Measurements from ENCODE around the gene AFAP1. TPM values are rescaled to one million over a fixed set of nuclear protein-coding genes. Genes with fewer than 3 reads are reported as not detected.
A peak's percentile ranks its signal among the peaks of the same experiment; 100 is the strongest.

The AFAP1 gene
- total RNA-seq, 1 donor from 2014 or later = 29.5 TPM

DNA sequence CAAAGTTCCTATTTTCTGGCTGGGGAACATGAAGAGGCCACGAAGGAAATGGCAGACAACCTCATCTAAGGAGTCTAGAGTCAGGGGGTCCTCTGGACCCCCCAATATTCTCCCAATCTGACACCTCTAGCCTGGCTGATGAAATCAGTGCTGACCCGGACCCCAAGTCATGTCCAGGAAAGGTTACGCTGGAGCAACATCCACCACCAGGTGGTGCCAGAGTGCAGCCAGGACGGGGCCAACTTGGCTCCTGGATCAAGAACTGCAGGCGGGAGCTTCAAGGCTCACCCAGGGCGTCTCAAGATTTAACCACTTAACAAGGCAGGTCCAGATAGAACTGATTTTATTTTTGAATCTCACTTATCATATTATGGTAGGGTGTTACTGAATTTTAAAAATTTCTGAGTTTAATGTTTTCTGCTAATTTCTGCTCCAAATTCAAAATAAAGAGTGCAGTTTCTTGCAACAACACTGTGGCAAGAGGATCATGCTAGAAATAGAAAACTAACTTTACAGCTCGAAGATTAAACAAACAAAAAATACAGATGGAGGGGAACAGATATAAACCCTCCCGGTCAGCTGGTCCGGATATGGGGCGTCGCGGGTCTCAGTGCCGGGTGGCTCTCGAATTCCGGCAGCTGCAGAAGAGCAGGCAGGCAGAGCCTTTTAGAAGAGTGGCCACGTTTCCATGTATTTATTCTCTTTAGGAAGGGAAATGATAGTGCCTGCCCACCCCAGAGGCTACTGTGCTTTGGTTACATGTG is 135.5 kb downstream of the AFAP1 start:
- DNase-seq (ENCODE audit: low spot score) = peak; percentile 87

DNA sequence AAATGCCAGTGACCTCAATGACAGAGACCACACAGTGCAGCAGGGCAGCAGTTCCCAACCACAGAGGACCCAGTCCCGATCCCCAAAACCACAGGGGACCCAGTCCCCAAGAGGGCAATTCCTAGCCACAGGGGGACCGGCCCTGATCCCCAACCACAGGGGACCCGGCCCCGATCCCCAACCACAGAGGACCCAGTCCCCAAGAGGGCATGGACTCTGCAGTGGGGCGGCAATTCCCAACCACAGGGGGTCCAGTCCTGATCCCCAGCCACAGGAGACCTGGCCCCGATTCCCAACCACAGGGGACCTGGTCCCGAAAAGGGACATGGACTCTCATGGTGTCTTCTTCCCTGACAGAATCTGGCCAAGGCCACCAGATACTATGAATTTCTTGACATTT is 136.3 kb downstream of the AFAP1 start:
- no peak for DNase-seq (ENCODE audit: low spot score)

GRCh38 chr4:7802093-7802726 is 137.5 kb downstream of the AFAP1 start:
- DNase-seq (ENCODE audit: low spot score) = peak; percentile 84

- DNase-seq (ENCODE audit: low spot score) = no peak
Observed at GRCh38 chr4:7801641-7802040, 138.0 kb downstream of the AFAP1 start.

GRCh38 chr4:7801001-7801400 is 138.7 kb downstream of the AFAP1 start:
- DNase-seq (ENCODE audit: low spot score) = no peak

DNA sequence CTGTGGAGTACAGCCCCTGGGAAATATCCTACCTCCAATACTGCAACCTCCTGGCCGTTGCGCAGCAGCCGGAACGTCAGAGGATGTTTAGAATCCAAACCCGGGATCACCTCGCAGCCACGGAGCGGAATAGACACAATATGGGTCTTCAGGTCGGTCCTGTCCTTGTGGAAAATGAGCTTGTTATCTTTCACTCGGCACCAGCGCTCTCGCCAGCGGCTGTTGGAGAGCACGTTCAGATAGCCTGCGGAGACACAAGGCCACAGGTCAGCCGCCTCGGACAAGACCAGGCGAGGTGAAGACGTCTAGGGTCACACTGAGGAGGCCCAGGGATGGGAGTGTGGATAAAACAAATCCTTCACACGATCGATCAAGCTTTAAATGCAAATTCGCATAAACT is 139.3 kb downstream of the AFAP1 start:
- no peak for DNase-seq (ENCODE audit: low spot score)

GRCh38 chr4:7799736-7800135 is 139.9 kb downstream of the AFAP1 start:
- DNase-seq (ENCODE audit: low spot score) = no peak

DNA sequence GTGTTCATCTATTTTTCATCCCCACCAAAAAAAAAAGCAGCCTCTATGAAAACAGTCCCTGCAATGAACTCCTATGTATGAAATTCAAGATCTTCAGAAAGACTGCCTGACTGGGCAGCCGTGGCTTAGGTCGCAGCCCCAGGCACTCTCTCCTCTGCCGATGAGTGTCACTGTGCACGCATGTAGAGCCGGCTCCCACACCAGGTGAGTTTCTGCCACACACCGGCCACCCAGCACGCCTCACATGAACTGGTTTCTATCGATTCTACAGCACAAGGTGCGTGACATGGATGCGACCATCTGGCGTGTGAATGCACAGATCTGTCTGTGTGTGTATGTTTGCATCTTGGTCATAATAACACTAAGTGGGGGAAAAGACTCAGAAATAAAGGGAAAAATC is 140.4 kb downstream of the AFAP1 start:
- DNase-seq (ENCODE audit: low spot score) = no peak

DNA sequence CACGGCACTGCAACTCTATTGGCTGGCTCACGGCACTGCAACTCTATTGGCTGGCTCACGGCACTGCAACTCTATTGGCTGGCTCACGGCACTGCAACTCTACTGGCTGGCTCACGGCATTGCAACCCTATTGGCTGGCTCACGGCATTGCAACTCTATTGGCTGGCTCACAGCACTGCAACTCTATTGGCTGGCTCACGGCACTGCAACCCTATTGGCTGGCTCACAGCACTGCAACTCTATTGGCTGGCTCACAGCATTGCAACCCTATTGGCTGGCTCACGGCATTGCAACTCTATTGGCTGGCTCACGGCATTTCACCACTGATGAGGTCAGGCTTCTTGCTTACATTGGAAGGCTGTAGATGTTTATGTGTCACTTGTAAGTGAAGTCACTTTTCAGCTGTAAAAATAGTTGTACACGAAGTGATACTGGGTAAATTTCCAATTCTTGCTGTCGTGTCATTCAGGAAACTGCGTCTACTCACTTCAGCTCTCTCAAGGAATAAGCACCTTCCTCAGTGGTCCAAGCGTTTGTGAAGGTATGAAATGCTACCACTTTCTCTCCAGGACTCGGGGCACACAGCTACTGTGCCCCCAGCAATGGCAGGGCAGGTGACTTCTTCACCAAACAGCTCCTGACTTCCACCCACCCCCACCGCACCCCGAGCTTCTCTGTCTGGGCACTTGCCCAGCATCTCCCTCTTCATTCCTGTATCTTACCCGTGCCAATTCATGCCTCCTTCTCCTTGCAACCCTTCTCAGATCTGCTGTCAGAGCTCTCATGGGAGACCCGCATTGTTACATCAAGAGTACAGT is 141.3 kb downstream of the AFAP1 start:
- no peak for DNase-seq (ENCODE audit: low spot score)

DNA sequence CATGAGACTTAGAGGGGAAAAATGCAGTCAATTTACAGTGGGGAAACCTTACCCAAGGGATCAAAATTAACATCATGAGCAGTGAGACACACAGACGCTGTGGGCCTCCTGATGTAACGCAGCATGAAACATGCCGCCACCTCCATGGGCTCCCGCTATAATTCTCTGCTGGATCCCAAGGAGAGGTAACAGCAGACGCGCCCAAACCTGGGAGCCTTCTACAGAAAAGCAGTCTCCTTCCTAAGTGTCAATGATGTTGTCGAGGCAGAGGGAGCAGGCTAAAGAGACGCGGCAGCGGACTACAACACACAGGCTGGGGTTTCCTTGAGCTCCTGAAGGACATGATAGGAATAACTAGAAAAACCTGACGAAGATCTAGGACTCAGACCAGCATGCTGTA is 142.3 kb downstream of the AFAP1 start:
- DNase-seq (ENCODE audit: low spot score) = no peak

- no peak for DNase-seq (ENCODE audit: low spot score)
Observed at GRCh38 chr4:7795983-7796382, 143.7 kb downstream of the AFAP1 start.

GRCh38 chr4:7793186-7793585 is 146.5 kb downstream of the AFAP1 start:
- no peak for DNase-seq (ENCODE audit: low spot score)

DNA sequence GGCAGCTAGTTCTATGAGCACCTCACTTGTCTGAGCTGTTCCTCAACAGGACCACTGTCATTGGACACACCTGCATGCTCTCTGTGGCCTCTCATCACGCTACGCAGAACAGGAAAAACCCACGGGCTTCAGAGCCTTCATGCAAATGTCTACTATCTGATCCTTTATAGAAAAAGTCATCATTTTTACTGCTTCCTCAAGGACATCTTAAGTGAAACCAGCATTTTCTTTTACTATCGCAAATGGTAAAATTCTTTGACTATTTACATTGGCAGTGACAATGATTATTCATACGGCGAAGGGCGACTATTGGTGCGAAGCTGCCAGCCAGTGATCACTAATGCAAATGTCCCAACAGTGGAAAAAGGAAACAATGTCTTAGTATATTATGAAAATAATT is 147.0 kb downstream of the AFAP1 start:
- no peak for DNase-seq (ENCODE audit: low spot score)

- no peak for DNase-seq (ENCODE audit: low spot score)
Observed at GRCh38 chr4:7790999-7791398, 148.7 kb downstream of the AFAP1 start.

DNA sequence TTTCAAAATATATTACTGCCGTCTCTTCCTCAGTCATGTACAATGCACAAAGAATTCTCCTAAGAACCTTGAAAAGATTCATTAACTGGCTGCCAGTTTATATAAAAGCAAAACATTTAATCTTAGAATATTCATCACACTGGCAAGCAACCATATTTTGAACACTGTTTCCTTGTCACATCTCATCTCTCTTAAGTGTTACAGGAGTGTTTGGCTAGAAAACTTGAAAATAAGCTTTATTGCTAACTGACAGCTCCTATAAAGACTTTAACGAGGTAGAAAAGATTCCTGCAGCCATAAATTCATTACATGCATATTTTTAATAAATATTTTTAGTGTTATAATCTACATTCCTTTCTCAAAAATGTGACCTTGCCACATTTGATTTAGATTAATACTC is 149.6 kb downstream of the AFAP1 start:
- no peak for DNase-seq (ENCODE audit: low spot score)

DNA sequence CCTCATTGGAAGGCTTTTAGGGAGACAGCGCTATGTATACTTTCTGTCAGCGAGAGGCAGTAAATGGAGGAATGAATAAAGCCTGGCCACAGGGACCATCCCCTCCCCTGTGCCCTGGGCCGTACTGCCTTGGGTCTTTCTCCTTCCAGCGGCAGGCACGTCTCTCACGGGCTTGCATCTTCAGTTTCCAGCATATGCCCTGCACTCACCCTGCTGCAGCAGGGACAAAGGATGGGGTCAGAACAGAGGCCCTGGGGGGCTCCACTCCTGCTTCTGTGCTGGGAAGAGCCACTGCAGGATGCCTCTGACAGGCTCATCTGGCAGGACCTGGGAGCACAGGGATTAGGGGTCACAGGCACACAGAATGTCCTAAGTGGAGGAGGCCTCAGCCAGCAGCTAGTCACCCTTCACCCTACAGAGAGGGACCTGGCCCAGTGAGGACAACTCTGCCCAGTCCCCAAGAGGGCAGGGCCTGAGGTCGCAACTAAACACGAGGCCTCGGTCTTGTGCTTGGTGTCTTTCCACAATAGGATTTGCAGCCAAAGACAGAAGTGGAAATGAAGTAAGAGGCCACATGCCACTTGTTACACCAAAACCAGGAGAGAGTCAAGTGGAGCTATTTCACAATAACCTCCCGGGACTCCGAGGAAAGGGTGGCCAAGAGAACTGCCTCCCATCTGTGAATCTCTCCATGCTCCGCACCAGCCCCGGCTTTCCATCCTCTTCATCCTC is 150.8 kb downstream of the AFAP1 start:
- DNase-seq (ENCODE audit: low spot score) = no peak

DNA sequence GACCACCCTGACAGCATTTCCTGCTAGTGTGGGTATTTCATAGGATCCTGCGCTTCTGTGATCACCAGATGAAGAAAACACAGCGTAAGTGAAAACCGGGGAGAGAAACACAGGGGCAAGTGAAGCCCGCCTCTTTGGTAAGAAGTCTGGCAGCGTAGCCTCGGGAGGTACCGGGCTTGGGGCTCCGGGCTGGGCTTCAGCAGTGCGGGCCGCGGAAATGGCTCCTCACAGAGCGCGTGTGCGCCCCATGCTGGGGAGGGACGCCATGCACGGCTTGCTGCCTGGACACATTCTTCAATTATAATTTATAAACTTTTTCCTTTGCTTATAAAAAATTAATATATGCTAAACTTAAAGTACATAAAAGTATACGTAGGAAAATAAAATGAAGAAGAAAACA is 151.5 kb downstream of the AFAP1 start:
- DNase-seq (ENCODE audit: low spot score) = no peak

GRCh38 chr4:7787681-7788141 is 151.9 kb downstream of the AFAP1 start:
- no peak for DNase-seq (ENCODE audit: low spot score)

GRCh38 chr4:7787067-7787466 is 152.6 kb downstream of the AFAP1 start:
- DNase-seq (ENCODE audit: low spot score) = no peak

- no peak for DNase-seq (ENCODE audit: low spot score)
Observed at GRCh38 chr4:7786517-7786916, 153.1 kb downstream of the AFAP1 start.

DNA sequence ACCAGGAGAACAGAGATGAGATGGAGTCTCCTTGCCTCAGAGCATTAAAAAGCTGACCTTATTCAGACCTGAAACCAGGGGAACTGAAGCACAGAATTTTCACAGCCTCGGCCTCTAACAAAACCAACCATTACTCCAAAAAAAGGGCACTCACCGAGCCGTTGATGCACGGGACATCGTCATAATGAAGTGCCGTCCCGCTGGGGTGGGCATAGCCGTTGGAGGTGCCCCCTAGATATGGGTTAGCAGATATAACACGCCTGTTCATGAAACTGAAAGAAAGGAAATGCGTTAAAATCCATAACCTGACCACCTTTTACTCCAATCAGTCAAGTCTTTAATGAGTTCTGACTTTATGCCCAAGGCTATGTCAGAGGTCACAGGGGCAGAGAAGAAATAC is 153.6 kb downstream of the AFAP1 start:
- DNase-seq (ENCODE audit: low spot score) = no peak

DNA sequence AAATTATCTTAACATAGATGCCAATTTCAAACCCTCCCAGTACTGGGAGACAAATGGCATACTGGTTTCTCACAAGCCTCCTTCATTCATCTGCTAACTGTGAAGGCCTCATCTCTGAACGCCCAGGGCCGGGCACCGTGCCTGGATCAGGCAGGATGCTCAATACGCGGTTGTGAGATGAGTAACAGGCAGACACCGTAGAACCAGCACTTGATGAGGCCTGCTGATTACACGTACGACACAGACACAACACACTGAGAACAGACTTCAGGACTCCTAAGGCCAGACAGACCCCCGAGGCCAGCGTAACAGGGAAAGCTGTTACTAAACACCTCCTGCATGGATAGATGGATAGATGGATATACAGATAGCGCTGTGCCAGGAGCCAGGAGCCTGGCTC is 154.6 kb downstream of the AFAP1 start:
- no peak for DNase-seq (ENCODE audit: low spot score)
